ENCODE measurements around the gene NLGN4X.

NLGN4X gene

DNA sequence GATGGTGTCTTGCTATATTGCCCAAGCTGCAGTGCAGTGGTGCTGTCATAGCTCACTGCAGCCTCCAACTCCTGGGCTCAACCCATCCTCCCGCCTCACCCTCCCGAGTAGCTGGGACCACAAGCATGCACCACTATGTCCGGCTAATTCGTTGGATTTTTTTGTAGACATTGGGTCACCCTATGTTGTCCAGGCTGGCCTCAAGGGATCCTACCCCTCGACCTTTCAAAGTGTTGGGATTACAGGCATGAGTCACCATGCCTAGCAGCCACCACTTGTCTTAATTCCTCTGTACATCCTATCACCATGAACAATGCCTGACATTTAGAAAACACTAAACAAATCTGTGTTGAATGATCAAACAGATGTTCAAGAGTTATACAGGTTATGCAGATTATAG is 76.7 kb downstream of the NLGN4X start:
- no peak for DNase-seq (ENCODE audit: low read depth in 2 of 2)

DNA sequence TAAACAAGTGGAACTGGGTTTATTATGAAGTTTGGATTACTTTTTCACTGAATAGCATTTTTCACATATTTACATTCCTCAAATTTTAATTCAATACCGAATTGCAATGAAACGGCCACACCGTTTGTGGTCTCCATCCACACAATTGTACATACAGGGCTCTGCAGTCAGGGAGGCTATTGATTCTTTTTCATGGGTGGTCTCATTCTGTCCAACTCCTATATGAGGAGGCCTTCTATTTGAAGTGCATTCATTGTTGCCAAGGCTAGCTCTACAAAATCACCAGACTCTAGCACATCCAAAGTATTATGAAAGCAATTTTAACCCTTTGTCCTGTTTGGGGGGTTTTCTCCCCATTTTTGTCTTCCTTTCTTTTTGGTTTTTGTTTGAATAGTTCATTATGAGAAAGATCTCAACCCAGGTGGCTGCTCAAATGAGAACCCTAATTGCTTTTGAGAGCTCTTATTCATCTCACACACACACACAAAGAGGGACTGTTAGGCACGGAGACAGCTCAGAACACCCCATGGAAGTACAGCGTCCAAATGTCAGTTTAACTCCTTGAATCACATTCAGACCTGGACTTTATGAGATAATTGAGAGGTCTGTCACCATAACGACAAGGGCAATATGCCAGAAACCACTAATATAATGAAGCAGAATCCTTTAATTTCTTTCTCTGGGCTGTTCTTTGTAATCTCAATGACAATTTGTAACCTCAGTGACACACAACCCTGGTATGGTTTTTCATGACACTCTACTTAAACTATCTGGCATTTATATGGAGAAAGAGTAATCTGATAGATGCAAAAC is 79.4 kb downstream of the NLGN4X start:
- no peak for DNase-seq (ENCODE audit: low read depth in 2 of 2)

DNA sequence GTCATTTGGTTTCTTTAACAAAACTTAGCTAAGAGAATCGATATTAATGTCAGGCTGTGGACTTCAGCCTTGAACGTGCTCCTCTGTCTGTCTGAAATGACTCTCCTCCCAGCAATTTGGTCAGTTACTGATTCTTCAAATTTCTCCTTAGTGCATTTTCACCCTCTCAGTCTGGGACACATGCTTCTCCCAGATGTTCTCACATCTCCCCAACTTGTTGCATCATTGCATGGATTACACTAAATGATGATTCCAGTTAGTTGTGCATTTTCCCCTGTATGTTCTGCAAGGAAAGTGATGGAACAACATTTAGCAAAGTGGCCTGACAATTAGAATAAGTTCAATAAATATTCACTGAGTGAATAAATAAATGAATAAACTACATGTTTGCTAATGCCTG is 94.4 kb downstream of the NLGN4X start:
- DNase-seq (ENCODE audit: low read depth in 2 of 2) = no peak

DNA sequence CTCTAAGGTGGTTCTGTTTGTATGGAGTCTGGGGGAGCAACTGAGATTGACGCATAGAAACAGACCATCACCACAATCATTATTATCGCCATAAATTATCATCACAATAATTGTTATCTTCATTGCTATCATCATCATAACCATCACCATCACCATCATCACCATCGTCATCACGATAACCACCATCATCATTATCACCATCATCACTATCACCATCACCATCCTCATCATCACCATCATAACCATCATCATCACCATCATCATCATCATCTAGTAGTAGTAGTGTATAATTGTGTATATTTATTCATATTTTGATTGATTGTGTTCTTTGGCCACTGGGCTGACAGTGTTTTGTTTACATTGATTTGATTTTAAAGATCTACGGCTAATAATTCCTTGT is 95.7 kb downstream of the NLGN4X start:
- no peak for DNase-seq (ENCODE audit: low read depth in 2 of 2)

DNA sequence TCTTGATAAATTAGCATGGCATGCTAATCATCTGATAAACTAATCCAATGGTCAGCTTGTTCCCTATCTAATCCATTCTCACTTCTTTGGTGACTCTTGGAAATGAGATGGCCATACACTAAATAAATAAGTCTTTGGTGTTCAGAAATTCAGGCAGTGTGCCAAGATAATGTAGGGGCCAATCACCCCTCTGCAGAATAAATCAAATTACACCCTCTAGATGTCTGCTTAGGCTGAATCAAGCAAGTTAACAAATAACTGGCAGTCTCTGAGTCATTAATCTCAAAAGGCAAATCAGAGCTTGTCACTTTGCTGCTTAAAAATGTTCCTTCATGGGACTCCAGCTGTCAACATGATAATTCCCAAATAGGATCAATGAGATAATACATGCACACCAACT is 97.4 kb downstream of the NLGN4X start:
- no peak for DNase-seq (ENCODE audit: low read depth in 2 of 2)

DNA sequence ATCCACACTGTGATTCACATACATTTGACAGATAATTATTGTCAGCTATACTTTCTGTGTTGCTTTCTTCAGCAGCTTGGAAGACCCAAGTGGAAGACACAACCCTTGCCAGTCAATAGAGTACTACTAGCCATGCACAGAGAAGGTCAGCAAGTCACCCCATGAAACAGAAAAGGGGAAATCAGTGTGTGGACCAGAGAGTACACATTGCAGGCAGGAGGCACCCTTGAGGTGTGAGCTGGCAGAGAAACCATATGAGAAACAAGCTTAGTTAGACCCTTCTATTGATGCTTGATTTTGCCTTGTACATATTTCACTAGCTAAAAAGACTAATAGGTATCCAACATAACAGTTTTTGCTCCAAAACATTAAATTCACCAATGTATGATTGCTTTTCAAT is 99.5 kb downstream of the NLGN4X start:
- no peak for DNase-seq (ENCODE audit: low read depth in 2 of 2)

DNA sequence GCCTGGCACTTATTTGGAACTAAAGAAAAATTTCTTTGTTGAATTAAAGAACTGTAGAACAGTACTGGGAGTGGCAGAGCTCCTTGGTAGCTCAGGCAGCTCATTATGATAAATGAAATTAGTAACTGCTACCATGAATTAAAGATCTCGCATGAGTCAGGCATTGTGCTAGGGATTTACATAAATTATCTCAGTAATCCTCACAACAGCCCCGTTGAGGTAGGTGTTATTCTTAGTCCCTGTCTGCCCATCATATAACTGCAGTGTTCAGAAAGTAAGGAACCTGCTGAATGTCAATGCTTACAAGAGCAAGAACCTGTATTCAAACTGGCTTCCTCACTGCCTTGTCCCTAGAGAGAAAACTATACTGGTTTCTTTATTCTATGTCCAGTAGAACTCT is 108.3 kb downstream of the NLGN4X start:
- no peak for DNase-seq (ENCODE audit: low read depth in 2 of 2)

DNA sequence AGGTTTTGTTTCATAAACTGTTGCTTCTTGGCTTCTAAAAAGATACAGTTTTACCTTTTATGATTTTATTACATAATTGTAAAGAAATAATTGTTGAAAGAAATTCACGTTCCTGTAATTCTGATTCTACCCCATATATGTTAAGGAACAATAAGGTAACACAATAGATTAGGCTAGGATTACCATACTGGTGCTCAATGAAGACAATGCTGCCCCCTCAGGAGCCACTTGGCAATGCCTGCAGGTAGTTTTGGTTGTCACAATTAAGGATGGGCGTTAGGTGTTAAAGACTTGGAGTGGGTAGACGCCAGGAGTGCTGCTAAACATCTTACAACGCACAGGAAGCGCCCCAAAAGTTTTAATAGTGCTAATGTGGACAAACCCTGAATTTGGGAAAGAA is 133.2 kb downstream of the NLGN4X start:
- no peak for DNase-seq (ENCODE audit: low read depth in 2 of 2)

DNA sequence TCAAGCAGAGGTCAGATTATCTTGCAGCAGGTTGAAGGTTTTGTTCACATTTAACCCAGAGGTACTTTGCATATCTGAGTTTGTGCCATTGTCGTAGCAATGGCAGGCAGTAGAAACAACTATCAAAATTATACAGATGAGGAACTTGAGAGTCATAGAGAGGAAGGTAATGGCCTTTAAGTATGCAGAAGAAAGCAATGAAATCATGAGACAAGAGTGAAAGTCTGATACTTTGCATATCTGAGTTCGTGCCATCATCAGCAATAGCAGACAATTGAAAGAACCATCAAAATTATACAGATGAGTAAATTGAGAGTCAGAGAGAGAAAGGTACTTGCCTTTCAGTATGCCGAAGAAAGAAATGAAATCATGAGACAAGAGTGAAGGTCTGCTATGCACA is 154.1 kb downstream of the NLGN4X start:
- no peak for DNase-seq (ENCODE audit: low read depth in 2 of 2)

DNA sequence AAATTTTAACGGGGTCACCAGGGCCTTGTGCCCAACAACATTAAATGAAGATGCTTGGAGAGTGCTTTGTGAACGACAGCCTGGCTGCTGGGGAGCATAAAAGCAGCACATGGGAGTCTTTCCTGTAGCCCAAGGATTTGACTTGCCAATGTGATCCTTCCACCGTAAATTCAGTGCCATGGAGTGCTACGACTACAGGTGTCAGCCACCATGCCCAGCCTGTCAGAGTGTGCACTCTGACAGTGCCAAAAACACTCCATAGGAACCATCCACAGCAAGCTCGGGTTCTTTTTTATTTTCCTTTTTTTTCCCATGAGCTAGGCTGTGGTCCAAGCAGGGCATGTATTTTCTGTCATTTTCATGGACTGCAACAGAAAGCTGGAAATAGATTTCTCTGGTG is 156.9 kb downstream of the NLGN4X start:
- DNase-seq (ENCODE audit: low read depth in 2 of 2) = no peak

DNA sequence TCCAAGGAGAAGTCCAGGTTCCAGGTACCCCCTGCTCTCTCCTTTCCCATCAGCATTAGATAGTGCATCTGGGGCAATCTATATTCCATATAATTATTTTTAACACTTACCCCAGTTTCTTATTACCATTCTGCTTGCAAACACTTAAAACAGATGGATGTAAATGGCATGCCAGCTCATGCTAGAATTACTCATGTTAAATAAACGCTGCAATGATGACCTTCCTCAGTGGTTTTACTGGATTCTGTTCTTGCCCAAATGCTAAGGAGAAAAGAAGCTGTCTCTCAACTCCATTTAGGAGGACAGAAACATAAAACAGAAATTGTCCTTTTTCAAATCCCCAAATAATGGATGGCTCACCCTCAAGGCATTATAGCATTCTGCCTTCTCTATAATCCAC is 161.1 kb downstream of the NLGN4X start:
- DNase-seq (ENCODE audit: low read depth in 2 of 2) = no peak

DNA sequence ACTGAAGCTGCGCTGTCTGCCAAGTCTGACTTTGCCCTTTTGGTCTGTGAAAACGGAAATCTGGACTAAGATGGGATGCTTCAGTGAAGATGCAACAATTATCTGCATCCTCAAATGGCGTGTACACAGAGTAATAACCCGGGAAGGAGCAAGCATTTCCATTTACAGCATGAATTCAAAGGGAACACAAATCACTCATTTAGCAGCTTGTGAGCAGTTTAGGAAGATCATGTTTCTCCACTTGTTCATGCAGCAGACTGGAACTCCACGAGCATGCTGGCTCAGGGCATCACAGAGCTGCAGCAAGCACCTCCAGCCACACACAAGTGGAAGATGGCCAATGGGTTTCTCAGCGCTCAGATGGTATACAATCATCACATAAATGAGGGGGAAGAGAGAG is 175.5 kb downstream of the NLGN4X start:
- DNase-seq (ENCODE audit: low read depth in 2 of 2) = no peak

DNA sequence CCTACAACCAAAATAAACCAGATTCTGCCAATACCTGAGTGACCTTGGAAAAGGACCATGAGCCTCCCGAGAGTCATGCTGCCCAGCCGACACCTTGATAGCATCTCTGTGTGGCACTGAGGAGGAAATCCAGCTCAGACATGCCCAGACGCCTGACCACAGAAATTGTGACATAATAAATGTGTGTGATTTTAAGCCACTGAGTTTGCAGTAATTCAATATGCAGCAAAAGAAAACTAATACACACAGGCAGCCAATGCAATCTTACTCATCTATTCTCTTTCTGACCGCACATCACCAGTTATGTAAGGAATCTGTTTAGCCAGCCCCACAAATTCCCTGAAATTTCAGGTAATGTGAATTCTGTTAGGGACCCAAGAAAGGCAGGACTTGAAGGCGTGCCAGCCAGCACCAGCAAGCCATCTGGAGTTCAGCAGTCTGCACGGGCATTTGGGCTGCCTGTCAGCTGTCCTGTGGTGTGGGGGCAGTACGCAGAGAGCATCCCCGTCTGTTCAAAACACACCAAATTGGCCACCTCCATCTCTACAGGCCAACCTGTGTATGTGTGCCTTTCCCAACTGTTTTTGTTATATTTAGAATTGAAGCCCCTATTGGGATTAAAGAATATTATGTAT is 176.4 kb downstream of the NLGN4X start:
- DNase-seq (ENCODE audit: low read depth in 2 of 2) = no peak

DNA sequence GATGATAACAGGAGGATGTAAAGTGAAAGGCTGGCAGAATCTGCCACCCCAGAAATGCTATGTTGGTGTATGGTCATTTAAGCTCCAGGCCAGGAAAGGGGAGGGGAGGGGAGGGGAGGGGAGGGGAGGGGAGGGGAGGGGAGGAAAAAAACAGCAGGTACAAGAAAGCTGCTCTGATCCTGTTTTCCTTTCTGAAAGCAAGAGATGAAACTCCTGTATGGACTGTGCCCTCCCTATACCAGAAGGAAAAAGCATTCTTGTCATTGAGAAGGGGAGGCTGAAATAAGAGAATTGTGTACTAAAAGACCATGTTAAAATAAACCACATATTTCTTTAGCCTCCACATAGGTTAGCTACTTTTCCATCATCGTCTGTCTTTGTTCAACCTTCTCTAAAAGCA is 179.5 kb downstream of the NLGN4X start:
- no peak for DNase-seq (ENCODE audit: low read depth in 2 of 2)

DNA sequence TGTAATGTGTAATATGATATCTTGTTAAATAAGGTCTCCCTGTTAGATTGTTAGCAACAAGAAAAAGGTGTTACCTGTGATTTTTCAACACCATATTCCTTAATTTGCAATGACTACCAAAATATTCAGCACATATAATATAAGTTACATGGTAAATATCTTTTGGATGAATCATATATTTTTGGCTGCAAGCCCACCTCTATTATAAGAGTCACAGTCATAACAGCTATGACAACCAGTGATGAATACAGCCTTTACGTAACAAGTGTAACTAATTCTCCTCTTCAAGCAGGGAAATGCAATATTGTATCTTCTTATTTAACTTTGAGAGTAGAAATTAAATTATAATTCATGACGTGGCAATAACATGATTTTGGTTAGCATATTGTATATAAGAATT is 187.0 kb downstream of the NLGN4X start:
- no peak for DNase-seq (ENCODE audit: low read depth in 2 of 2)

DNA sequence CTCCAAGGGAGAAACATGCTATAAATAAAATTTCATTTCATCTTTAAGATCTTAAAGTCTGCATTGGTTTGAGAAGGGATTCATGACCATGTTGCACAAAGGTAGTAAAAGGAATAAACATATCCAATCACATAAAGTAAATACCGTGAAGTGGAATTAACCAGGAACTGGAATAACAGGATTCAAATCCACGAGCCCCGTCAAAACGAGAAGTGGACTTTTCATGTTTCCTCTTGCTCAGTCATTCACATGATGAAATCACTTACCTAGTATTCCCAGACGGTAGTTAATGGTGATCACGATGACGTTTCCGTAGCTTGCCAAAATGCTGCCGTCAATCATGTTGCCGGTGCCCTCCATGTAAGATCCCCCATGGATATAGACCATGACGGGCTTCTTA is 199.7 kb downstream of the NLGN4X start:
- no peak for DNase-seq (ENCODE audit: low read depth in 2 of 2)

DNA sequence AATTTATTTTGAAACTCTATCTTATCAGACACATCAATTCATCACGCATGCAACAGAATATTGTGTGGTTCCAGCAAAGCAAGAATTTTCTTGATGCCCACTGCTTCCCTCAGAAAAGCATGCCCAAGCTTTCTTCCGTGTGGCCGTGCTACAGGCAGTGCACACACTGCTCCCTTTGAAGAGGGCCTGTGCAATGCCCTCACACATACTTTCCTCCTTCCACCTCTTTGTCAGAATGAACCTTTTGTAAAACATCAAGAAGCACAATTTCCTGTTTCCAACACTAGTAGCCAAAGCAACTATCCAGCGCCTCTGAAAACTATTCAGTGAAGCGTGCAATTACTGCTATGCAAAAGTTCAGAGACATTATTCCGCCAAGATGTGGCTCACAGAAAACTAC is 201.7 kb downstream of the NLGN4X start:
- no peak for DNase-seq (ENCODE audit: low read depth in 2 of 2)

DNA sequence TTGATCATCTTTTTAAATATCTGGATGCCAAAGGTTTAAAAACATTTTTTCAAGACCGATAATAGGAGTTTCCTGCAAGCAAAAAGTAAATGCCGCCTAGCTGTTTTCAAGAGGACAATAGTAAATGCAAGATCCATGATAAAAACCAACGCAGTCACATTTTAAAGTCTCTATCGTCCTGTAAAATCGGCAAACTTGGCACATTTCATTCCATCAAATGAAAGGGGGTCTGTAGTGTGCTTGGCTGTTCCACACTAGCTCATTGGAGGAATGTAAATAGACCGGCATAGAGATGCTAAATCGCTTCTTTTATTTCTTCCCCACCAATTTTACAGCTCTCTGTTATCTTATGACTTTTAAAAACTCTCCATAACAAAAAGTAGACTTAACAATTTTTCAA is 202.2 kb downstream of the NLGN4X start:
- DNase-seq (ENCODE audit: low read depth in 2 of 2) = no peak

DNA sequence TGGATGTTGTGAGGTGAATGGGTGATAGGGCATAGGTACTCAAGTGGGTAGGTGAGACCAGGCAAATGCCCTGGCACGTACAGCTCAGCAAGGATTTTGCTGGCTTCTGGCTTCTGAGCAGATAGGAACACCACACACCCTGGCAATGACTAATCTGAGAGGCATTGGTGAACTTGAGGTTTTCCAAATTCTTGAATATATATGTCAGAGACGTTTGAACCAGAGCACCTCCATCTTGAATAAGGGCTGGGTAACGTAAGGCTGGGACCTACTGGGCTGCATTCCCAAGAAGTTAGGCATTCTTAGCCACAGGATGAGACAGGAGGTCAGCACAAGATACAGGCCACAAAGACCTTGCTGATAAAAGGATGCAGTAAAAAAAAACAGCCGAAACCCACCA is 204.5 kb downstream of the NLGN4X start:
- no peak for DNase-seq (ENCODE audit: low read depth in 2 of 2)

DNA sequence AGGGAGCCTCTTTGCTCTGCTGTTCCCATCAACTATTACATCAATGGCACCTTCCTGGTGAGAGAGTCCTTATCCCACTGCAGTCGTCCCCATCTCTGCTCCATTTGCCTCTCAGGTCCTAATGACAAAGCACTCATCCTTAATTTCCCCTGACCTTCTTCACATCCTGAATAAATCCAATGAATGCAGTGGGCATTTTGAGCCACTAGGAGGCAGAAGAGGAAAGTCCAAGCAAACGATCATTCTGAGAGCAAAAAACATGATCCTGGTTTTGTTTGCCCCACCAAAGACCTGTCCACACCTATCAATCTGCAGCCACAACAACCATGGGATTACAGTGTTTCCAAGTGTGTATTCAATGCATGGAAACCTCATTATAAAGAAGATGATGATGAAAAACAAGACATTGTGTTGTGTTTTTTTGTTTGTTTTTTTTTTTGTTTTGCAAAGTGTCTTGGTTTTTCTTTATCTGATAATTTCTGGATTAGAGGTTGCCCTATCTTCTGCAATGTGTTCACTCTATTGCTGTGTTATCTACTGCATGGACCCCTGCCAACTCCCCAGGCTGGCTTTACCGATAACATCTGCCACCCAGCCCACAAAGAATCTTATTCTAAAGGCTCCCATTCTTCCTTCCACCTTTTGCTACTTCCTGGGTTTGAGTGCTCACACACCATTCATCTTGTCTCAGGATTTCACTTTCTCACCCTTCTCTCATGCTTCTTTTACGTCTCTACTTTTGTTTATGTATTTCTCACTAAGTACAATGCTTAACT is 207.2 kb downstream of the NLGN4X start:
- DNase-seq (ENCODE audit: low read depth in 2 of 2) = peak; percentile 2

DNA sequence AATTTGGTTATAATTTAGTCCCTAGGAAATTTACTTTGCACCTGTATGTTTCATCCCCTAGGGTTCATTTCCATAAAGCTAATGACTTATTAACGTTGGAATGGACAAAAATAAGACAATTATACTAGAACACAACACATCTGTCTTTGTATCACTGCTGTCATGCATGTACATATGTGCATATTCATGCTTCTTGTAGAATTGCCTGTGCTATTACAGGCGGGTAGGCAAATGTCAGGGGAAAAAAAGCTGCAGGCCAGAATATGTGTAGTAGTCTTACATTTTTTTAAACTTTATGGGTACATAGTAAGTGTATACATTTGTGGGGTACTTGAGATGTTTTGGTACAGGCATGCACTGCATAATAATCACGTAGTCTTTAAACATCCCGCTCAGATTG is 209.6 kb downstream of the NLGN4X start:
- no peak for DNase-seq (ENCODE audit: low read depth in 2 of 2)

DNA sequence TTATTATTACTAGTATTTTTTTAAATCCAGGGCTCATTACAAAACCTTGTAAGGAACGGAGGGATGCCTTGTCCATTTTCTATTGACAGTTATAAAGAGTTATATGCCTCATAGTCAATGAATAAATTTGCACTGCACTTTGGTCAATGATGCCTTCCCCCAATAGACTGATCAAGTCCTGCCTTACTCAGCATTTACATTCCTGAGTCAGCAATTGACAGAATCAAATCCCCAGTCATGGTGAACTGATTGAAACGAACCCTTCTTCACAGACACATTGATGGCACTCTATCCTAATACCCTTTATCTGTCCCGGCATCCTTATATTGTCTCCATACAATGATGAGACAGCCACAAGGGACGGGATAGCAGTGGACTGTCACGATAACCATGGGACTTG is 213.2 kb downstream of the NLGN4X start:
- DNase-seq (ENCODE audit: low read depth in 2 of 2) = no peak

DNA sequence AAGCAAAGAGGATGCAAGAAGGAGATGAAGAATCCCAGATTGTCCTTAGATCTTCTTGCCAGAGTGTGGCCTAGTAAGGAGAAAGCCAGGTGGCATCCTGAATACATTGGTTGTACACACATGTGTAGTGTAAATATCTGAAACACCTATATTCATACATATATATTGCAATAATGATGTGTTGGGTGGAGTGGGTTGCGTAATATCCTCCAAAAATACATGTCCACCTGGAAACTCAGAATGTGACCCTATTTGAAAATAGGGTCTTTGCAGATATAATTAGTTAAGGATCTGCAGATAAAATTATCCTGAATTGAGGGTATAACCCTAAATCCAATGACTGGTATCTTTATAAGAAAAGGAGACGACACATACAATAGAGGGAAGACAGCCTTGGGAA is 216.3 kb downstream of the NLGN4X start:
- no peak for DNase-seq (ENCODE audit: low read depth in 2 of 2)
